GM21515 (cell line): Measurements from ENCODE around the gene CAMK1D.

Source experiments
- ATAC-seq: cut with Tn5 transposase; IDR thresholded peaks from one replicate; pipeline ENCODE4 v1.9.1; 2021; ENCODE audit not compliant: unreplicated experiment

CAMK1D gene

DNA sequence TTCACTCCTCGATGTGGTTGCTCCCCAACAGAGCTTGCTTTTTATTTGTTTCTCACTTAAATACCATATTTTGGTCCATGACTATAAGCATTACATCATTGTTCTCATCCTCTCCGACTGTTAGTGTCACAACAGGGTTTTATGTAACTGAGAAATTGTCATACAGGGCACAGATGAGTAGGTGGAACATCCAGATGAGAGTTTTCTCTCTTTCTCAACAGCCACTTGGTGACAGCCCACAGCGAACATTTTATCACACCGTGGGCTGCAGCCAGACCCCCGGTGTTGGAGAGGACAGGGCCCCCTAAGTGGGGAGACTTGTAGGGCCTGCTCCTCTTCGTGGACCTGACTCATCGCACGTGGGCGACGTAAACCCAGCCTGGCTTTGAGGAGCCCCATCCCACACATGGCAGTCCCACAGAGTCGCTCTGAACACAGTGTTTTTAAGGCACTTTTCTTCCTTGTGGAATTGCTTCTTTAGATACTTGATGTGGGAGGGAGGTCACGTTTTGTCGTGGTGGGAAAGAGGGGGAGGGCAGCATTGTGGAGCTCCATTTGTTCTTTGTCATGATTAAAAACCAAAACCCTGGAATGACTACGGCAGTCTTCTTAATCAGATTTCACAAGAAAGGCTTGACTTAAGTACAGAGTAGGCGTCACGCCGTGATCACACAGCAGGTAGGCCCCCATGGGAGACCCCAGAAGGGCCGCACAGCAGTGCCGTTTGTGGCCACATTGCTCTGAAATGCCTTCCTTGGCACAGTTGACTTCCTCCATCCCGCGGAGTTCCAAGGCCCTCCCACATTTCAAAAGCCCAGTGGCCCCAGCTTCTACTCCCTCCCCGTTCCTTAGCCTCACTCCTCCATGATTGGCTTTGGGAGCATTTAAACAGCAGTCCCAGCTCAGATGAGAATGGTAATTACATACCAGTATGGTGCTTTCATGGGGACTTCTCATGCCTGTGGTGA, 431.6 kb downstream of the CAMK1D start:
- ATAC-seq, result no peak

DNA sequence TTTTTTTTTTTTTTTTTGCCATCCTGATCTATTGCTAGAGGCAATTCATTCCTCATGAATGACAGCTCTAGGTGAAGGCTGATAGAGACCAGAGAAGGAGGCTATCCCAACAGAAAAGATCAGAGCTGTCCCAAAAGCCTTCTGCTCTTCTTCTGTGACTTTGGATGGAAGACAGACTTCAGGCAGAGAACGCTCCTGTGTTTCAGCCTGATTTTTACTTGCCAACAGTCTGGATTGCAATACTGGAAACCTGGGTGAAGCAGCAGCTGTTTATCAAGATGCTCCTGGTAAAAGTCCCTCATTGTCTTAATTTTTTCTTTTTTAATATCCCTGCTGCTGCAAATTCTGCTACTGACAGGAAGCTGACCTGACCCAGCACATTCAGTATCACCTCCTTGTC, 432.6 kb downstream of the CAMK1D start:
- ATAC-seq, result no peak

- no peak for ATAC-seq
Measured at GRCh38 chr10:12782537-12782936, 433.2 kb downstream of the CAMK1D start.

DNA sequence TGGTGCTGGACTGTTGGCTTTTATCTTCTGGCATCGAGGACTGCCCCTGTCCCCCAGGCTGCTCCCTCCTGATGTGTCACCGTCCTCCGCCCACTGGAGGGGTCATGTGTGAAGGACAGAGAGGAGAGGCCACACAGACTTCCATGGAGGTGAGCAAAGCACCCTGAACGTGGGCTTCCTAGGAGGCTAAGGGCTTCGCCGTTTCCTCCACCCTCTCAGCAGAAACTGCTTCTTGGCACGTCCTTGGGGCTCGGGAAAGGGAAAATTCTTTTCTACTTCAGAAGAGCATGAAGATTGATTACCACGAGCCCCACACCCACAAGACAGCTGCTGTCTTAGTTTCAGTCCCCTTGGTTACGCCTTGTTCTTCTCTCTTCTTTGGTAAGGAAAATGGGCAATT, 433.9 kb downstream of the CAMK1D start:
- no peak for ATAC-seq

- no peak for ATAC-seq
Measured at GRCh38 chr10:12784646-12785045, 435.3 kb downstream of the CAMK1D start.

DNA sequence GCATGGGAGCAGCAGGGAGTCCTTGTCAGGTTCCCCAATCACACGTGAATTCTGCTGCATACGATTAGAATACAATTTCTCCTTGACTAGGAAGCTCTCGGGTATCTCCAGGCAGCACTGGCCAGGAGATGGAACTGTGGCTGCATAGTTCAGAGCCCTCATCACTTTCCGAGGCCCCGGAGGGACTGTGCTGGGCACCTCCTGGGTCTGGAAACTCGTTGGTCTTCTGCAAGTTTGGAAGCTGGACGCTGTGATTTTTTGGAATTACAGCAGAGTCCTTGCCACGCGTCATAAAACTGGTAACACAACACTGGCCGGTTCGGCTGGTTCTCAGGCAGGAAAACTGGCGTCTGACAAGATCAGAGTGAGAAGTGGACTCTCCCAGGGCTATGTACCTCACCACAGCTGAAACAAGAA, 436.1 kb downstream of the CAMK1D start:
- ATAC-seq, result no peak

DNA sequence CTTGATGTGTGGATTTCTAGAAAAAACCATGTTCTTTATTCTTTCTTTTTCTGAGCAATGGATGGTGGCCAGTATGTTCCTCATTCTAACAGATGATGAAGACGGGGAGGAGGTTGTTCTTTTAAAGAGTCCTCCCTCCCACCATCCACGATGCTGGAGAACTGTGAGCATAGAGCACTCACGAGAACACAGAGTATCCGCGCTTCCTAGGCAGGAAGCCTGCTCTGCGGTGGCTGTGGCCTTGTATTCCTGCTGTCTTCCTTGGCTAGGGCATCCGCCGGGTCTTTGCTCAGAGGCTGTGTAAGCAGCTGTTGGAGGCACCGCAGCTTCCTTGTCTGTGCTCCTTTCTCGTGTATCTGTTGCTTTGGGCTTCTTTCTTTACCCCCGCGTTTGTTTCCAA, 437.9 kb downstream of the CAMK1D start:
- ATAC-seq, result no peak

DNA sequence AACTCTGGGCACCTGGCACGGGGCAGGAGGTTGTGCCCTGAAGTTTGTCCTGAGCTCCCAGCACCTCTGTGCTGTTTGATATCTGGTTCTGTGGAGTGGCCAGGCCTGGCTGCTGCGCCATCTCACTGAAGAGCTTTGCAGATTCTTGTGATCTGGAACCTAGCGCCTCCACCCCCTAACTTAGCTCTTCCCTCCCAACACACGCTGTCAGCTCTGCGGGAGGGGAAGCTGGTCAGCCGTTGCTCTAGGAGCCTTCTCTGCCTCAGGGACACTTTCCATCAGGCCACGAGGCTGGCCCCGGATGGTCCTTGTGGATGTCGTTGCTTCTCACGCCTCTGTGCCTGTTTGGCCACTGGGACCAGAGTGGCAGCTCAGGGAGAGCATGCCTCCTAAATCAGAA, 438.9 kb downstream of the CAMK1D start:
- ATAC-seq, result no peak

DNA sequence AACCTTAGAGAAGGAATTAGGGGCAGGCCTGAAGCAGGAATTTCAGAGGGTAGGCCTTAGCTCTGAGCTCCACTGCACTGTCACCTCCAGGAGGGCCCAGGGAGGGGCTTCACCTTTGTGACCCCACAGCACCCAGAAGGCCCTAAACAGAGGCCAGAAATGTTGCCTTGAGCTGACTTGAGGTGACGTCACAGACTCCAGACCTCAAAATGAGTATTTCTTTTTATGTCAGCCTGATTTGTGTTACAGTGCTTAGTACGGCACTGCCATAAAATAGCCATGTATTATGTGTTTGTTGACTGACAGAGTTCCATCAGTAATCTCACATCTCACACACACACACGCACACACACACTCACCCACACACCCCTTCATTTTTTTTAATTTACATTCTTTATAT, 440.9 kb downstream of the CAMK1D start:
- no peak for ATAC-seq

DNA sequence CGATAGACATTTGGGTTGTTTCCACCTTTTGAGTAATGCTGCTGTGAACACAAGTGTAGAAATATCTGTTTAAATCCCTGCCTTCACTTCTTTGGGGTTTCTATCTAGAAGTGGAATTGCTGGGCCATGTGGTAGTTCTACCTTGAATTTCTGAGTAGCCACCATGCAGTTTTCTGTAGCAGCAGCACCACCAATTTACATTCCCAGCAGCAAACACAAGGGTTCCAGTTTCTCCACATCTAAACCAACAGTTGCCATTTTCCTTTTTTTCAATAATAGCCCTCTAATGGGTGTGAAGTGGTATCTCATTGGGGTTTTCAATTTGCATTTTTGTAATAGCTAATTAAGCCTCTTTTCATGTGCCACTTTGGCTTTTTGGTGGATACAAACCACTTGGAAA, 442.4 kb downstream of the CAMK1D start:
- ATAC-seq, result no peak

GRCh38 chr10:12792889-12793556, 443.7 kb downstream of the CAMK1D start:
- no peak for ATAC-seq

GRCh38 chr10:12795315-12796110, 446.2 kb downstream of the CAMK1D start:
- ATAC-seq, result no peak

GRCh38 chr10:12796401-12797160, 447.2 kb downstream of the CAMK1D start:
- ATAC-seq, result no peak

- ATAC-seq, result no peak
Measured at GRCh38 chr10:12797471-12798262, 448.3 kb downstream of the CAMK1D start.

GRCh38 chr10:12799144-12799543, 449.8 kb downstream of the CAMK1D start:
- ATAC-seq, result no peak

GRCh38 chr10:12799714-12800113, 450.4 kb downstream of the CAMK1D start:
- no peak for ATAC-seq

GRCh38 chr10:12800302-12800701, 451.0 kb downstream of the CAMK1D start:
- ATAC-seq, result no peak

- ATAC-seq, result no peak
Measured at GRCh38 chr10:12801214-12802087, 452.1 kb downstream of the CAMK1D start.

DNA sequence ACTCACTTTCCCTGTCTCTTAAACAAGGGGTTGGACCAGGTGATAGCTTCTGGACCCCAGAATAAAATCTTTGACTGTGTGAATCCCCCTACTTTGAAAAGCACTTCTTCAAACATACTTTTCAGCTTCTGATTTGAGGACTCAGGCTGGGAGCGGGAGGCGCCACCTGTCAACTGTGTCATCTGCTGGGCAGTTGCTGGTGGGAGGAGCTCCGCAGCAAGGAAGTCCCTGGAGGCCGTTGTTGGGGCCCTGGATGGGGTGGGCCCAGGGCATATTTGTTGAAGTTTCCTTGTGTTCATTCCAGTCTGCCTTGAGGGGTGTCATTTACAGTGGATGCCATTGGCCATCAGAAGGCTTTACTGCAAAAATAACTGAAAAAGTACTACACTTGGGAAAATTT, 454.4 kb downstream of the CAMK1D start:
- no peak for ATAC-seq
